Medulla oblongata (tissue), 1 donor: Measurements from ENCODE around the gene FAM13B.
A peak's percentile ranks its signal among the peaks of the same experiment; 100 is the strongest.
"Not testable (repeated sequence)": the region's sequence is repeated elsewhere in the genome, so short reads cannot be mapped to it uniquely, and the experiment has no call there.

Experiments
- DNase-seq: peaks from one replicate; pipeline ENCODE4 v3.0.0-alpha.2; 2015; ENCODE audit errors: extremely low spot score

The FAM13B gene

GRCh38 chr5:138032572-138033385, at the start of gene FAM13B:
TSS of gene FAM13B (minus strand) at chr5:138033079. CDS start at chr5:138019111, 13,968 bp downstream.
- peak; percentile 79 for DNase-seq

DNA sequence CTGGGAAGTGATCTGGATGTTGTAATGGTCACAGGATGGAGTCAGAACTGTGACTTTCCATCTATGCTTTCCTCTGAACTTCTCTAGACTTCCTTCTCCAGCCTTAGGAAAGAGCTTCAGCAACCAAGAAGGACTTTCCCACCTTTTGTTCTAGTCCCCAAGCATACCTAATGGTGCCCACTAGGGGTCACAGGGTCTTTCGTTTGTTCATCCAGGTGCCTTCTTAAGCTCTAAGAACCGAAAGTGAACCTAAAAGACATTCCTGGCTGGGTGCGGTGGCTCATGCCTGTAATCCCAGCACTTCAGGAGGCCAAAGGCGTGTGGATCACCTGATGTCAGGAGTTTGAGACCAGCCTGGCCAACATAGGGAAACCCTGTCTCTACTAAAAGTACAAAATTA, 49.2 kb upstream of the FAM13B start:
- DNase-seq: no peak

DNA sequence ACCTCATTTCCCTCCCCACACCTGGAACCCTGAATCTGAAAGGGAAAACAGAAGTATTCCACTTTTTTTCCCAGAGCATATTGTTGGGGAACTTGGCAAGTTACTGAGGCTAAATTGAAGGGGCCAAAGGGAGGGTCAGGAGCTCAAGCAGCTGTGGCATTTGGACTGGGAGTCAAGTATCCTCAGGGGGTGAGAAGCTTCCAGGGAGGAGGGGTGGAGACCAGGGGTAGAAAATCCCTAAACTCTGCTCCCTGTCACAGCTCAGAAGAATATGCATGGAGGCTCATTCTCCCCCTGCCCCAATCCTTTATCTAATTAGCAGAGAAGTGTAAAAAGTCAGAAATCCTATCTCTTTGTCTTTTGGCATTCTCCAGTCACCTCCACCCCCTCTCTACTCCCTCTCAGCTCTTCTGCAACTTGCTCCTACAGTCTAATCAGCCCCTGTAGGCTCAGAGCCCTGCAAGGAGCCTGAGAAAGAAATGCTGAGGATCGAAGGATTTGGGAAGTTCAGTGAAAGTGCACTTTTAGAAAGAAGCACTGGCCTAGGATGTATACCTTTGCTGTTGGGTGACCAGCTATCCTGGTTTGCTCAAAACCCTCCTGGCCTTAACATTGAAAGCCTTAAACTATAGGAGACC, 45.2 kb upstream of the FAM13B start:
- DNase-seq: no peak

- DNase-seq: peak; percentile 81
Measured at GRCh38 chr5:138077064-138077696, 44.3 kb upstream of the FAM13B start.

DNA sequence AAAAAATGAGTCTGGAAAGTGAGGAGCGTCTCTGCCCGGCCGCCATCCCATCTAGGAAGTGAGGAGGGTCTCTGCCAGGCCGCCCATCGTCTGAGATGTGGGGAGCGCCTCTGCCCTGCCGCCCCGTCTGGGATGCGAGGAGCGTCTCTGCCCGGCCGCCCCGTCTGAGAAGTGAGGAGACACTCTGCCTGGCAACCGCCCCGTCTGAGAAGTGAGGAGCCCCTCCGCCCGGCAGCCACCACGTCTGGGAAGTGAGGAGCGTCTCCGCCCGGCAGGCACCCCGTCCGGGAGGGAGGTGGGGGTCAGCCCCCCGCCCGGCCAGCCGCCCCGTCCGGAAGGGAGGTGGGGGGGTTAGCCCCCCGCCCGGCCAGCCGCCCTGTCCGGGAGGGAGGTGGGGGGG, 37.1 kb upstream of the FAM13B start:
- DNase-seq: not testable (repeated sequence)

DNA sequence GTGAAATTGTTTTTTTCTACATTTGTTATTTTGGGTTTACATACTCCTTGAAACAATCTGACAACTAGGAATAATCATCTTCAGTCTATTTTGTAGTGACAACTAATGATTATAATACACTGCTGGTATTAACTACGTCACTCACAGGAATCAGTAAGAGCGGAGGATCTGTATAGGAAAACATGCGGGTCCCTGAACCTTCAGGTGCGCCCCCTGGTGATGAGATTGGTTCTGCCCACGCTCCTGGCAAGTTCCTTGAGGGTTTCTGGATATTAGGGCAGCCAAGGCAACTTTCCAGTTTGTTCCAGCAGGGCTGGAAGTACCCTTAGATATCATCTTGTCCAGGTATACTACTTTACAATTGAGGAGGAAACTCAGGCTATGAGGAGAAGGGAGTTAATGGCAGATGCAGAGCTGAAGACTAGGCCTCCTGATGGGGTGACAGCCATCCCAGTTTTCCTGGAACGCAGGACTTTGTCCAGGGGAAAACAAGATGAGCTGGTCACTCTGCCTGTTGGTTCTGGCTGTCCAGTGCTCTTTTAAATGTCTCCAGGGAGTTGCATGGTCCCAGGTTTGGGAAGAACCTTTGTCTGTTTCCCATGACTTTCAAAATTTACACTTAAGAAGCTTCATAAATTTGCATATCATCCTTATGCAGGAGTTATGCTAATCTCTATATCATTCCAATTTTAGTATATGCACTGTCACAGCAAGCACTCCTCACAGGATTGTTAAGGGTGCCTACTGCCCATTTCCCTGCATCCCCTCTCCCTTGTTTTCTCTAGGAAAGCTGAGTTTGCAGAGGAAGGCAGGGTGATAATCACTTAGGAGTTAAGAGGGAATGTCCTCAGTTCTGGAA, 36.1 kb upstream of the FAM13B start:
- peak; percentile 81 for DNase-seq

DNA sequence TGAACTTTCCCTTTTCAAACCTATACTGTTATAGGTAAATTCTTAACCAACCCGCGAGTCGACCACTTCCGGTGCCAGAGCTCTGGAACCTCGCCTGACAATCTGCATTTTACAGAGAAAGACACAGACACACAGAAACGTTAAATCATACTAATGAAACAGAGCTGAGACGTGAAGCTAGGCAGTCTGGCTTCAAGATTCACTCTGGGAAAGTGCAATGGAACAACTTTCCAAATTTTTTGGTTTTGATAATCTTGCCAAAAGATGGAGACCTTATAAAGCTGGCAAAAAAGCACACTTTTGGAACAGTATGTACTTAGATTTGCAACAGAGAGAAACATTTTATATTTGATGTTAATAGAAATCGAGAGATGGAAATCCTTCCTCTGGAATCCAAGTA, 35.1 kb upstream of the FAM13B start:
- DNase-seq: no peak

- DNase-seq: no peak
Measured at GRCh38 chr5:138065102-138065501, 32.2 kb upstream of the FAM13B start.

- no peak for DNase-seq
Measured at GRCh38 chr5:138064526-138064925, 31.6 kb upstream of the FAM13B start.

DNA sequence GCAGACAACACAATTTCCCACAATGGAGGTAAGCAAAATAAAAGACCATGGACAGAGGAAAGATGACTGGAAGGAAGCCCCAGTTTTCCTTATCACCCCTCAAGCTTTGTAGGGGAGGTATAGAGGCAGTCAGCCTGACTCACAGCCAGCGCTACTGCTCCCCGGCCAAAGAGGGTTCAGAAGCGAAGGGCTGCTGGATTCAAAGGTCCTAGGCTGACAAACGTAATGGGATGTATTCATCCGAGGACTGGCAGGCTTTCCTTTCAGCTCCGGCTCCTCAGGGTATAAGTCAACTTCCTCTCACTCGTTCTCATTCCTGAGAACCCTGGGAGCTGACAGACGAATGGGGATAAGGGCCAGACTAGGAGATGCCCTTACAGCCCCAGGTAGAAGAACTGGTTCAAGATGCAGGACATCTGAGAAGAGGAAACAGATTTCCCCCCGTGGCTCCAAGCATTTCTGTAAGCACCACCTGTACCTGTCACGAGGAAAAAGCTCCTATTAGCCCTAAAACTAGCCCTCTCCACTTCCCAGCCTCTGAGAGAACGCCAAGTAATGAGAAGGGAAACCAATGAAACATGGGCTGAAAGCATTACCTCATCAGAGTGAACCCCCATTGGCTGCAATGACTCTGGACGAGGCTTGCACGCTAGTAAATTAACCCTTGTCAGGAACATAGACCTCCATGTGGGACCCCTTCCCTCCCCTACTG, 22.1 kb upstream of the FAM13B start:
- peak; percentile 83 for DNase-seq

DNA sequence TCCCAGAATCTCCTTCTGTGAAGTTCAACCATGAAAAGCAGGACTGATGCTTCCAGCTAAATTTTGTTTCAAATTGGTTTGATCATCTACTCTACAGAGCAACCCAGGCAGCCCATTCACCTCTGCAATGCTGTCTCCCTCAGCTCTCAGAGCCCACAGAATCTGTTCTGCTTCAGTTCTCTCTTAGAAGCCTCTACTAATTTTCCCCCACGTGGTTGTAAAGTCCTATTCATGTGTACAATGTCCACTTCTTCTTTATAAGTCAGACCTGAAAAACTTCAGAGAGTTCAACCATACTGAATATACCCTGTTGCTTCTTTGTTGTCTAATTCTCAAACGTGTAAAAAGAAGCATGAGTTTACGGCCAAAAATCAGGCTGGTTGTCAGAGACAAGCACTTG, 21.3 kb upstream of the FAM13B start:
- peak; percentile 25 for DNase-seq

DNA sequence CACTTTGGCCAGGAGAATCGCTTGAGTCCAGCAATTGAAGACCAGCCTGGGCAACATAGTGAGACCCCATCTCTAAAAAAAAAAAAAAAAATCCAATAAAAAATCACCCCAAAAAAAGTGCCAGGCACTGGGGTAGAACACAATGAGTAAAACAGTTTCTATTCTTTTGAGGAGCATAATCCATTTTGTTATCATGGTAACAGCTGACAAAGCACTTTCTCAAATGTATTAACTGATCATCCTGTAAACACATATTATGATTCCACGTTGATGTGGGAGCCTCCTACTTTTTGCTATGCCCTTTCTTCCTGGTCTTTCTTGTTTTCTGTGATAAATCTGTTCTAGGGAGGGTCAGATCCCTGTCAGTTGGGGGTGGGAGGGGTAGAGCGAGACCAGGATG, 20.7 kb upstream of the FAM13B start:
- no peak for DNase-seq

GRCh38 chr5:138052718-138053117, 19.8 kb upstream of the FAM13B start:
- not testable (repeated sequence) for DNase-seq

GRCh38 chr5:138051441-138052296, 18.8 kb upstream of the FAM13B start:
- DNase-seq: no peak

- DNase-seq: not testable (repeated sequence)
Measured at GRCh38 chr5:138045283-138045682, 12.4 kb upstream of the FAM13B start.

DNA sequence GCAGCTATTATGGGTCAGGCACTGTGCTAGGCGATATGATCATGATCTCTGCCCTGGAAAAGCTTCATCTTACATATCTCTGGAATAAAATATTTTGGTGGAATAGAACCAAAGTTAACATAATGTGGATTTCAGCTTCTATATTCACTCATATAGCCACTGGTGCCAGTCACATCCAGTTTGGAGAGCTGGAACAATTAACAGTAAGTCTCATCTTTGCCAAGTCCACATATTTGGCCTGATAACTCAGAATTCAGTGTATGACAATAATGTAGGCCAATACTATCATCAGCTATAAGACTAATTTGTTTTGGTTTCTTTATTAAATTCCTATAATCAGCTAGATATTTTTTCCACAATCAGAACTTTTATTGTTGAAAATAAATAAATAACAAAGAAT, 5.9 kb upstream of the FAM13B start:
- DNase-seq: peak; percentile 79

GRCh38 chr5:138037907-138038633, 5.2 kb upstream of the FAM13B start:
- peak; percentile 35 for DNase-seq

- DNase-seq: peak; percentile 30
Measured at GRCh38 chr5:138037271-138037670, 4.4 kb upstream of the FAM13B start.
